ENCODE results near the gene SND1. TPM values are rescaled to one million over a fixed set of nuclear protein-coding genes. Genes with fewer than 3 reads are reported as not detected.

Gene SND1
- total RNA-seq, 2 donors from 2014 or later = 131 to 135 TPM

GRCh38 chr7:127905491-127906330, 253.7 kb downstream of the SND1 start:
- no peak for DNase-seq (ENCODE audit: low spot score)
- intact Hi-C loops (cut with DNase I) = no loop called here

GRCh38 chr7:127907110-127908040, 255.4 kb downstream of the SND1 start:
- intact Hi-C loops (cut with DNase I) = no loop called here
- no peak for DNase-seq (ENCODE audit: low spot score)

GRCh38 chr7:127908430-127909258, 256.6 kb downstream of the SND1 start:
- intact Hi-C loops (cut with DNase I) = no loop called here
- DNase-seq (ENCODE audit: low spot score) = no peak

- intact Hi-C loops (cut with DNase I) = no loop called here
- no peak for DNase-seq (ENCODE audit: low spot score)
Observed at GRCh38 chr7:127909424-127910152, 257.6 kb downstream of the SND1 start.

- DNase-seq (ENCODE audit: low spot score) = no peak
- intact Hi-C loops (cut with DNase I) = no loop called here
Observed at GRCh38 chr7:127910670-127911069, 258.7 kb downstream of the SND1 start.

- intact Hi-C loops (cut with DNase I) = loop anchor here in 1 of 2 donors (2.0 kb wide), 1 partner anchor 257 kb away; no protein-coding TSS in a partner anchor
- no peak for DNase-seq (ENCODE audit: low spot score)
Observed at GRCh38 chr7:127911968-127912511, 260.0 kb downstream of the SND1 start.

GRCh38 chr7:127912901-127913300, 260.9 kb downstream of the SND1 start:
- intact Hi-C loops (cut with DNase I) = loop anchor here in 1 of 2 donors (2.0 kb wide), 1 partner anchor 256 kb away; no protein-coding TSS in a partner anchor

GRCh38 chr7:127913686-127914085, 261.7 kb downstream of the SND1 start:
- intact Hi-C loops (cut with DNase I) = loop anchor here in 1 of 2 donors (2.0 kb wide), 1 partner anchor 255 kb away; no protein-coding TSS in a partner anchor
- no peak for DNase-seq (ENCODE audit: low spot score)

More at GRCh38 chr7:127912901-127913300, 260.9 kb downstream of the SND1 start:
- no peak for DNase-seq (ENCODE audit: low spot score)

GRCh38 chr7:127914693-127915092, 262.7 kb downstream of the SND1 start:
- DNase-seq (ENCODE audit: low spot score) = no peak
- intact Hi-C loops (cut with DNase I) = no loop called here

- DNase-seq (ENCODE audit: low spot score) = no peak
- intact Hi-C loops (cut with DNase I) = no loop called here
Observed at GRCh38 chr7:127916735-127917134, 264.7 kb downstream of the SND1 start.

- intact Hi-C loops (cut with DNase I) = no loop called here
- no peak for DNase-seq (ENCODE audit: low spot score)
Observed at GRCh38 chr7:127918130-127918529, 266.1 kb downstream of the SND1 start.

GRCh38 chr7:127920787-127921438, 268.9 kb downstream of the SND1 start:
- intact Hi-C loops (cut with DNase I) = no loop called here
- DNase-seq (ENCODE audit: low spot score) = no peak

GRCh38 chr7:127922656-127923055, 270.7 kb downstream of the SND1 start:
- intact Hi-C loops (cut with DNase I) = no loop called here
- no peak for DNase-seq (ENCODE audit: low spot score)

GRCh38 chr7:127924874-127925273, 272.9 kb downstream of the SND1 start:
- DNase-seq (ENCODE audit: low spot score) = no peak
- intact Hi-C loops (cut with DNase I) = no loop called here

- intact Hi-C loops (cut with DNase I) = no loop called here
- no peak for DNase-seq (ENCODE audit: low spot score)
Observed at GRCh38 chr7:127927348-127927696, 275.3 kb downstream of the SND1 start.

GRCh38 chr7:127928222-127928621, 276.2 kb downstream of the SND1 start:
- intact Hi-C loops (cut with DNase I) = no loop called here
- no peak for DNase-seq (ENCODE audit: low spot score)

- no peak for DNase-seq (ENCODE audit: low spot score)
- intact Hi-C loops (cut with DNase I) = no loop called here
Observed at GRCh38 chr7:127928852-127929251, 276.9 kb downstream of the SND1 start.

All from posterior vena cava (tissue), 2 donors.